Body of pancreas (tissue), 4 donors: ENCODE measurements around the gene MTMR11.

Source experiments
- POLR2A ChIP-seq, 3 donors: fragments of 450-650 bp; IDR thresholded peaks; one replicate each; pipeline ENCODE4 v1.6.1; 2016; ENCODE audit warnings: antibody characterized with exemption in 3 of 3, mild to moderate bottlenecking in 2 of 3
- TF ChIP-seq, protein P1 (sequence below), 7 experiments: fragments of 450-650 bp in 4 of 7; fragments of 200-600 bp in 3 of 7; sonication (generic) in 3 of 7; IDR thresholded peaks; one replicate each; pipeline ENCODE4 v1.5.1; 2016 to 2019; ENCODE audit warnings: antibody characterized with exemption in 7 of 7

- TF ChIP-seq, protein P1, sequence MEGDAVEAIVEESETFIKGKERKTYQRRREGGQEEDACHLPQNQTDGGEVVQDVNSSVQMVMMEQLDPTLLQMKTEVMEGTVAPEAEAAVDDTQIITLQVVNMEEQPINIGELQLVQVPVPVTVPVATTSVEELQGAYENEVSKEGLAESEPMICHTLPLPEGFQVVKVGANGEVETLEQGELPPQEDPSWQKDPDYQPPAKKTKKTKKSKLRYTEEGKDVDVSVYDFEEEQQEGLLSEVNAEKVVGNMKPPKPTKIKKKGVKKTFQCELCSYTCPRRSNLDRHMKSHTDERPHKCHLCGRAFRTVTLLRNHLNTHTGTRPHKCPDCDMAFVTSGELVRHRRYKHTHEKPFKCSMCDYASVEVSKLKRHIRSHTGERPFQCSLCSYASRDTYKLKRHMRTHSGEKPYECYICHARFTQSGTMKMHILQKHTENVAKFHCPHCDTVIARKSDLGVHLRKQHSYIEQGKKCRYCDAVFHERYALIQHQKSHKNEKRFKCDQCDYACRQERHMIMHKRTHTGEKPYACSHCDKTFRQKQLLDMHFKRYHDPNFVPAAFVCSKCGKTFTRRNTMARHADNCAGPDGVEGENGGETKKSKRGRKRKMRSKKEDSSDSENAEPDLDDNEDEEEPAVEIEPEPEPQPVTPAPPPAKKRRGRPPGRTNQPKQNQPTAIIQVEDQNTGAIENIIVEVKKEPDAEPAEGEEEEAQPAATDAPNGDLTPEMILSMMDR (IDR thresholded peaks at IDR 0.05) = peak in 3 of 7 experiments; percentile 19 to 30 (median 20)
- TF ChIP-seq POLR2A (IDR thresholded peaks at IDR 0.05) = peak; percentile 89 to 96 (median 95)
These were observed 49.0 kb downstream of the MTMR11 start for GRCh38 chr1:149887456-149888246.
